HT1080 (cell line): ENCODE data around the gene ZNF492. TPM values are rescaled to one million over a fixed set of nuclear protein-coding genes. Genes with fewer than 3 reads are reported as not detected.
"Not testable (repeated sequence)": the region's sequence is repeated elsewhere in the genome, so short reads cannot be mapped to it uniquely, and the experiment has no call there.

Experiments
- DNase-seq: peaks from one replicate; pipeline ENCODE4 v3.0.0-alpha.2; 2015; ENCODE audit warnings: low read depth
- polyA plus RNA-seq, 2 experiments: library from polyadenylated mRNA; depleted of rRNA; stranded (reverse); fragments of >200 nt; gene quantifications; 2 replicates each; pipeline ENCODE4 v1.2.3, GENCODE V29; 2015
- total RNA-seq: library from RNA; depleted of rRNA; stranded (reverse); fragments of >200 nt; shearing (Covaris generic); gene quantifications from 2 replicates; pipeline ENCODE4 v1.2.3, GENCODE V29; 2014; rRNA removed

Gene ZNF492
- total RNA-seq = not detected in 2 replicates
- polyA plus RNA-seq (2015; cell fraction: cytosol; rRNA removed) = not detected in 2 replicates
- polyA plus RNA-seq (2015; cell fraction: nucleus; rRNA removed) = not detected in 2 replicates

DNA sequence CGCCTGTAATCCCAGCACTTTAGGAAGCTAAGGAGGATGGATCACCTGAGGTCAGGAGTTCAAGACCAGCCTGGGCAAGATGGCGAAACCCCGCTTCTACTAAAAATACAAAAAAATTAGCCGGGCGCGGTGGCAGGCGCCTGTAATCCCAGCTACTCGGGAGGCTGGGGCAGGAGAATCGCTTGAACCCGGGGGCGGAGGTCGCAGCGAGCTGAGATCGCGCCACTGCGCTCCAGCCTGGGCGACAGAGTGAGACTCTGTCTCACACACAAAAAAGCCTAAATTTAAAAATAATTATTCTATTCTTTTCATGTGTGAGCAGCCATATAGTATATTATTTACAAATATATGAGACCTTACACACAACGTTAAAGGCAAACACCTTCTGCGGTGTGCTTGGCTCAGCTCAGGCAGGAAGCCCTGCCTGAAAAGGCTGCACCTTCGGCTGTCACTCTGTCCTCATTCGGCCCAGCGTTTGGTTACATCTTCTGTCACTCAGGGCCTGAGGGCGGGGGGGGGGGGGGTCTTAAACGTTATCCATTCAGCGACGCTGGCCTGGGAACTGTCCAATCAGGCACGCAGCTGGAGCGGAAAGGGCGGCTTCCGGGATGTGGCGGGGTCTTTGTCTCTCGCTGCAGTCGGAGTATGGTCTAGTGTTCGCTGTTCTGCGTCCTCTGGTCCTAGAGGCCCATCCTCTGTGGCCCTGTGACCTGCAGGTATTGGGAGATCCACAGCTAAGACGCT, at the start of gene ZNF492:
TSS of gene ZNF492 (plus strand) at position 619 of the 744 bp plus-strand sequence. CDS start 19,076 bp downstream, outside the sequence.
- not testable (repeated sequence) for DNase-seq

DNA sequence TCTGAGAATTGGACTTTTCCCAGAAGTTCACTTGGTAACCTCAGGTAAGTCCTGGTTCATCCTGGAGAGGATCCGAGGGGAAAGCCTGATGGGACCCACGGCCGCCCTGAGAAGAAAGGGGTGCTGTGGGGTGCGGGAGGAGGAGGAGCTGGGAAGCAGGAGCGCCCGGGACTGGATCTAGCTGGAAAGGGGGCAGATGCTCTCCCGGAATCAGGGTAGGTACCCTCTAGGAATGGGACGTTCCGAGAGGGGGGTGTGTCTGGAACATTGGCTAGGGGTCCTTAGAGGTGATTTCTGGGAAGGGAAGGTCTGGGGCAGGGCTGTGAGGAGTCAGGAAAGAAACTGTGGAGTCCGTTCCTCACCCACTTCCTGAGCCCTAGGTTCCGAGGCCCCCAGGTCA, 38.7 kb upstream of the ZNF492 start:
- DNase-seq = no peak

DNA sequence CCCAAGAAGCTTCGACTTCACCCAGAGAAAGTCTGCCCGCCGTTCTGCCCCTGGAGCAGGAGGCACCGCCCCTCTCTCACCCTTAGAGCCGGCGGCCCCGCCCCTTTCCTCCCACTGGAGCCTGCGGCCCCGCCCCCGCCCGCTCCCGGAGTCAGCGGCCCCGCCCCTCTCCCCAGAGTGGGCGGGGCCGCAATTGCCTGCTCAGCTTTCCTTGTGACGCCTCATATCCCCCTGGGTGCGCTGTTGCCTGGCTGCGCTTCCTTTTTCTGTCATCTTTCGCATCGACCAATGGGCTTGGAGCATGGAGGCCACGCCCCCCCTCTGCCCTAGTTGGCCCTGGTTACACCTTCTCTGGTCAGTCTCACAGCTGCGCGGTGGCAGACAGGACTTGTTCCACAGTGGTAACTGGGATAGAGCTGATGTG, 38.2 kb upstream of the ZNF492 start:
- no peak for DNase-seq

DNA sequence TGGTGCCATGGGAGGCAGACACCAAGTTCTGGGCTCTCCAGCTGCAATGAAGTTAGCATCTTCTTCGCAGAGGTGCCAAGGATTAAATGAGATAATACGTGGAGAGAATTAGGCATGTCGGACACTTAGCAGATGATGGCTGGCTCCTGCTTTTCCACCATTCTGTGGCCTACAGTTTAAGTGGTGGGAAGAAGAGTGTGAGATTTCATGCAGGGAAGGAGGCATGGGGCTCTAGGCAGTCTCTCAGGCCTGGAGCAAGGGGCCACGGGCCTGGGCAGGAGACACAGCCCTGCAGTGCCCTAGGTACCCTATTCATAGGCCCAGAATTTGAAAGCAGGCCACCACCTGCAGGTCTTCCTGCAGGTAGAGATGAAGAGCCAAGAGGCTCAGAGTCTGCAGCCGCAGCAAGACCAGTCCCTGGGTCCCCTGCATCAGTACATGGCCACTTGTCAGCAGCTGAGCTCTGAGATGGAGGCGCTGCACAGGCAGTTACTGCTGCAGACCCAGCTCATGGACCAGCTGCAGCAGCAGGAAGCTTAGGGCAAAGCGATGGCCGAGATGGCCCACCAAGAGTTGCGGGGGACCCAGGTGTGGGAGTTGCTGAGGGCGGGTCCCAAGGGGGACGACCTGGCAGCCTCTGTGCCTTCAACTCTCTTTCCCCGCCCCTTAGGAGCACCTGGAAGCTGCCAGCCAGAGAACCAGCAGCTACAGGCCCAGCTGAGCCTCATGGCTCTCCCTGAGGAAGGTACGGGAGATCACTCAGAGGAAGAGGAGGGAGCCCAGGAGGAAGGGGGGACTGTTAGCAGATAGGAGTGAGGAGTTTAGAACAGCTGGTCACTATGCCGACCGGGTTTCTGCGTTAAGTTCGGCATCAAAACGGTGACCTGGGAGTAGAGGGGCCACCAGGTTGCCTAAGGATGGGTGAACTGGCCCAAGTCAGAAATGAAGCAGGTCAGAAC, 33.2 kb upstream of the ZNF492 start:
- DNase-seq = no peak

DNA sequence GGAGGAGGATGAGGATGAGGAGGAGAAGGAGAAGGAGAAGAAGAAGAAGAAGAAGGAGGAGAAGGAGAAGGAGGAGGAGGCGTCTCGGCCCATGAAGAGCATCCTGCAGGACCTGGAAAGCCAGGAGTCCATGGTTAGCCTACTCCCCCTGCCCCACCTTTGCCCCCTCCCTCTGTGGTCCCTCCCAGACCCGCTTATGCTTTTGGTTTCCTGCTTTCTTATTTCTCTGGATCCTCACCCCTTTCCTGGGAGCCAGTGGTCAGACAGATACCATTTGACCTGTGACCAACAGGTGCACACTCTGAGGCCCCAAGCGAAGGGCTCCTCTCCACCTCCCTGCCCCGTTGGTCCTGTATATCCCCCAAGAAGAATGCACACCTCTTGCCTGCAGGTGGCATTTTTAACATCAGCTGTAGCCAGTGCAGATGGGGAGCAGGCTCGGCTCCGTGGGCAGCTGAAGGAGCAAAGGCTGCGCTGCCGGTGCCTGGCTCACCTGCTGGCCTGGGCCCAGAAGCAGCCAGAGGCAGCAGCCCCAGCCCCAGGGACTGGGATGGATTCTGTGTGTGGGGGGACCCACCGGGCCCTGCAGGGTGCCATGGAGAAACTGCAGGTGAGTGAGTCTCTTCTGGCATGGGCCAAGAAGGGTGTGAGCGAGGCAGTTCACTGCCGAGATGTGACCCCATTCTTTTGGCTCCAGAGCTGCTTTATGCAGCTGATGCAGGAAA, 32.1 kb upstream of the ZNF492 start:
- DNase-seq = no peak

DNA sequence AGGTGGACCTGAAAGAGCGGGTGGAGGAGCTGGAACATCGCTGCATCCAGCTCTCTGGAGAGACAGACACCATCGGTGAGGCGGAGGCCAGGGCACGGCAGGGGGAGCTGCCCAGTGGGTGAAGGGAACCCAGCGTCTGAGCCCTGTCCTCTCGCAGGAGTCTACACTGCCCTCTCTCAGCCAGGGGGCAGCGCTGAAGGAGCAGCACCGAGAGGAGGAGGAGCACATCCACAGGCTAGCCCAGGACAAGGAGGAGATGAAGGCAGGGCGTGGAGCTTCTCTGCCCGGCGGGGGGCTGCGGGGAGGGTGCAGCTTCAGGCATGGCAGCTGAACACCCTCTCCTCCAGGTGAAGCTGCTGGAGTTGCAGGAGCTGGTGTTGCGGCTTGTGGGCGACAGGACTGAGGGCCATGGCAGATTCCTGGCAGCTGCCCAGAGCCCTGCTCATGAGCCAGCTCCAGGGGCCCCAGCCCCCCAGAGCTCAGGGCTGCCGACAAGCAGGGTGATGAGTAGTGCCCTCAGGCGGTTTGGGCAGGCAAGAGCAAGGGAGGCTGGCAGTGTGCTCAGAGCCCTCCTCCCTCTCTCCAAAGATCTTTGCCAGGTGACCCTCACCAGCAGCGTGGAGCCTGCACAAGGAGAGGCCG, 31.4 kb upstream of the ZNF492 start:
- DNase-seq = no peak

DNA sequence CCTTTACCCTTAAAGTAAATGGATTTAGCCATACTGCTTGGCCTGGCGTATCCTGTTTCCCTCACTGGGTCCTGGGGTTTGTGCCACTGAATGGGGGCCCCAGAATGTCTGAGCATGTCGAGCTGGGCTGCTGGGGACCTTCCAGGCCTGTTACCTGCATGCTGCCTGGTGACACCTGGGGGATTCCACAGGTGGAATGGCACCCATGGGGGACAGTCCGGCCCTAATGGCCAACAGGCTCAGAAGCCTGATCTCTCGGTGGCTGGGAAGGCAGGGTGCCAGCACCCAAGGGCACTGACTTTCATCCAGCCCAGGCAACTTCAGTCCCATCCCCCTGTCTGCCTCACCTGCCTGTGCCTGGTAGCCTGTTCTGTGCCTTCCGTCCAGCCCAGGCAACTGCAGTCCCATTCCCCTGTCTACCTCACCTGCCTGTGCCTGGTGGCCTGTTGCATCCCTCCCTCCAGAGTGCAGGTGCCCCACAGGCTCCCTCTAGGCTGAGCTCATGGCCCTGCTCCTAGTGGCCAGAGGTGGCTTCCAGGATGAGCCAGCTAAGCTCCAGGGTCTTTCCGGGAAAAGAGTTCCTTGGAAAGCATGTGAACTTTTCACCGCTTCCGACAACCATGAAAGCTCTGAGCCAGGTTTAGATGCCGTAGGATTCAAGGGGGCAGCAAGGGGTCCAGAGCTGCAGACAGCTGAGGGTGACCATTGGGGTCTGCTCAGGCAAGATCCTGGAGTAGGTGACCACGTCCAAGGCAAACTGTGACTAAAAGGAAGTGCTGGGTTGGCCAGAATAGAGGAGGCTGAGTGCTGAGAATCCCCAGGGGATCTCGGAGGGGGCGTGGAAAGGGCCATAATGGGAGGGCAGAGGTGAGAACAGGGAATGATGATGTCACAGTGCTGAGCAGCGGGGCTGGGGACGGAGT, 30.3 kb upstream of the ZNF492 start:
- DNase-seq = no peak

DNA sequence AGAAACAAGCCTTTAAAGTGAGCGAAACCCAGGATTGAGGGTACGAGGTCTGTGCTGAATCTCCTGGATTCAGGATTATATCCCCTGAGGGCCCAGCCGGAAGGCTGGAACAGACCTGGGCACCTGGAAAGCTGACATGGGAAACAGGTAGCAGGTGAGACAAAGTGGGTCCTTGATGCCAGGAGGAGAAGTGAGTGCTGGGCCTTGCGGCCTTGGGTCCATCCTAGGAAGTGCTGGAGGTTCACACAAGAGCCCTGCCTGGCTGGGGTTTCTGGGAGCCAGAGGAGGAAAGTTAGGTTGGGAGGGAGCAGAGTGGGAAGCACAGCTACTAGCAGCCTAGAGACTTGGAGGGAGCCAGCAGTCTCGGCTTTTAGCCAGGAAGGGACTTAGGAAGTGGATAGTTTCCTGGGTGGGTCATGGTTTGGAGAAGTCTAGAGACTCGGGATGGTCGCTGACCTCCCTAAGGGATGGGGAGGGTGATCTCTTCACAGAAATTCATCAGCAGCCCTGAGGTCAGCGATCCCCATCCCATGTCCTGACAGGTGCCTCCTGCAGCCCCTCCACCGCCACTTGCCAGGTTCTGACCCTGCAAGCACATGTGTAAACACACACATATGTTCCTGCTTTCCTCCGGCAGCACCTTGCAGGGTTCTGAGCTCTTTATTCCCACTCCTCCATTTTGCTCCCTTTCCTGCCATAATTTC, 29.4 kb upstream of the ZNF492 start:
- no peak for DNase-seq

DNA sequence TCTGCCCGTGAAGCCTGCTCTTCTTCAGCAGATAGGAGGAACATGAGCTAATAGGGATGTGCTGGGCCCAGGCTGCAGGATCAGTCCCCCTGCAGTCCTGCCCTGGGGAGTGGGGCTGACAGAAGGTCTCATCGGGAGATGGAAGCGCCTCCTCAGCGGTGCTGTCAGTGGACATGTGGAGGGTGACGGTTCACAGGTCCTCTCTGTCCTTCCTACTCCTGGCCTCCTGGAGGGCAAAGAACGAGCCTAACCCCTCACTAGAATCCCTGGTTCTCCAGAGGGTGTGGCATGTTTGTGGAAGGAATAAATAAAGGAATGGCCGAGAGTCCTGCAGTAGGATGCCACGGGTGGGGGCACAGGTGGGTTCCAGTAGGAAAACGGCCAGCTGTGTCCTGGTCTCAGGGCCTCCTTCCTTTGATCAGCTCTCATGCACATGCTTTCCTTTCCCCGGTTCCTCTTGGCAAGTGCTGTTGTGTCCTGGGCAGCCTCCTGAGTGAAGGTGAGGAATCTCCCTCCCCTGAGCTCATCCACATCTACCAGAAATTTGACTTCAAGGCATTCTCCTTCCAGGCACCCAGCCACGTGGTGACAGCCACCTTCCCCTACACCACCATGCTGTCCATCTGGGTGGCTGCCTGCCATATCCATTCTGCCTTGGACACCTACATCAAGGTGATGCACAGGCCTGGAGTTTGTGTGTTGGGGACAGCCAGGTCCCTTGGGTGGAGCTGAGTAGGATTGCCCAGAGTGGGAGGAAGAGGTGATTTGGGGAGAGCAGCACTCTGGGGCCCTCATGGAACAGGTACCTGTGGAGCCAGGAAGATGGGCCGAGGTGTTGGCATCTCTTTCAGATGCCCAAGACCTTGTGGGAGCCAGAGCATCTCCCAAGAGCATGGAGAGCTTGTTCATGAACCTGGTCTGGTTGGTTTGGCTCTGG, 28.6 kb upstream of the ZNF492 start:
- DNase-seq = no peak

DNA sequence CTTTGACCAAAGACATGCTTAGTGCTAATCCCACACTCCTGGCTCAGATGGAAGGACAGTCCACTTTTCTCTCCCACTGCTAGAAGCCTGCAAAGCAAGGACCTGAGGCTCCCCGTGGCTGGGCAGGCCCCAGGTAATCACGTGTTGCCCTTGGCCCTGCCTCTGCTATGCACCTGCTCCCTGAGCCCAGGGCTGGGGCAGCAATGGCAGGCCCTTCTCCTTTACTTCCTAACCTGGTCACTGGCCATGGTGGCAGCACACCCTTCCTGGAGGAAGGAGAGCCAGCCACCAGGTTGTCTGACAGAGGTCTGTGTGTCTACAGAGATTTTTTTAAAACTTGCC, 27.9 kb upstream of the ZNF492 start:
- no peak for DNase-seq

DNA sequence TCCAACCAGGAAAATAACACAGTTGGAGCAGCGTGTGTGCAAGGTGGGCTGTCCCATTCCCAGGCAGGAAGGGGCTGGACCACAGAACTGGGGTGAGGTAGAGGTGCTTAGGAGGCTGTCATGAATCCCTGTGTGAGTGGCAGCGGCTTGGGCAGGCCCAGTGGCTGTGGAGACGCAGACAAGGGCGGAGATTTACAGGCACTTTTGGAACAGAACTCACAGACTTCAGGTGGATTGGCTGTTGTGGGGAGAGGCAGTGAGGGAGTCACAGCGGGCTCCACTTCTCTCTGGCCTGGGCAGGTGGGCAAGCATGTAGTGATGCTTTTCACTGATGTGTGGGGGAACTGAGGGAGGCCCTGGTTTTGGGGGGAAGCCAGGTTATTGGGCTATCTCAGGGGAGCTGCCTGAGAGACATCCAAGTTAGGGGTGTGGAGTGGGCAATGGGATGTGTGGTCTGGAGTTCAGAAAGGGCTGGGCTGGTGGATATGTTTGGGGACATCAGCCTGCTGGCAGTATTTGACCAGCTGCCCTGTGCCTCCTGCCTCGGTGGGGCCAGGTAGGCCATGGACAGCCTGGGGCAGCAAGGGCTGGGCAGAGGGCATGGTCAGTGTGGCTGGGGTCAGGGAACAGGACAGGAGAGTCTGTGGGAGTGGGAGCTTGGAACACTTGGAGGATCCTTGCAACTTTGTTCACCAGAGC, 27.0 kb upstream of the ZNF492 start:
- no peak for DNase-seq

DNA sequence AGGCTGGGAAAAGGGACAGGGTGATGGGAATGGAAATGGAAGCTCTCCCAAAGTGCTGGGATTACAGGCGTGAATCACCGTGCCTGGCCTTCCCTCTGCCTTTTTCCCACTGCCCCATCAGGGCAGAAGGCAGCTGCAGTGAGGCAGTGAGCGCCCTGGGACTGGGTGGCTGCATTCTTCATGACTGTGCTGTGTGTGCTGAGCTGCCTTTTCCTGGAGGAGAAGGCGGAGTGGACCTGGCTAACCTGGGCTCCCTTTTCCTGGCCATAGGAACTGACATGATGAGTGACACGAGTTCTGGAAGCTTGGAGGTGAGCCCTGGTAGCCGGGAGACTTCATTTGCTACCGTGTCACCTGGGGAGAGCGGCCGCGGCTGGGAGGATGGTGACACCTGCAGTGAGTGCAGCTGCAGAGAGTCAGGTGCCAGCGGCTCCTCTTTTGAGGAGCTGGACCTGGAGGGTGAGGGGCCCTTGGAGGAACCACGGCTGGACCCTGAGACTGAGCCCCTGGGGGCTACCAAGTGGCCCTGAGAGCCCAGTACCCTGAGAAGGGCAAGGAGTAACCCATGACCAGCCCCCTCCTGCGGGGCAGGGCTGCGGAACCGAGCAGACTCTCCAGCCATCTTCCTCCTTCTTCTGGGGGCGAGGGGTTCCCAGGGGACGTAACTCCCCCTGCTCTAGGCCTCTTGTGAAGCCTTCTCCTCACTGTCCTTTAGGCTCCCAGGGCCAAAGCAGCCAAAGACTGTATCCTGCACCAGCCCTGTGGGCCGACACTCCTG, 26.3 kb upstream of the ZNF492 start:
- no peak for DNase-seq

DNA sequence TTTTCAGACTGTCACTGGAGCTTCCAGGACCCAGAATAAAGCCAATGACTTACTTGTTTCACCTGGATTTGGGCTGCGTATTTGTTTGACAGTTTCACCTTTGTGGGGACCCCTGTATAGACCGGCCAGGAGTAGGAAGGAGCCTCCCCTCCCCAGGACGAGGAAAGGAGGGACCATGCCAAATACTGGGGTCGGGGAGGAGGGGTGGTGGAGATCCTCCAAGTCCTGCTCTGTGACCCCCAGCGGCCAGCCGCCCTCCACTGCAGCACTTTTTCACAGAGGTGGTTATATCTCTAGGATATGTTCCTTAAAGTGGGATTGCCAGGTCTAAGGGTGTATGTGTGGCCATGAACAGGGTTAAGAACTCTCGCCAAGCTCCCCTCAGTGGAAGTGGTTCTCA, 25.7 kb upstream of the ZNF492 start:
- DNase-seq = no peak

DNA sequence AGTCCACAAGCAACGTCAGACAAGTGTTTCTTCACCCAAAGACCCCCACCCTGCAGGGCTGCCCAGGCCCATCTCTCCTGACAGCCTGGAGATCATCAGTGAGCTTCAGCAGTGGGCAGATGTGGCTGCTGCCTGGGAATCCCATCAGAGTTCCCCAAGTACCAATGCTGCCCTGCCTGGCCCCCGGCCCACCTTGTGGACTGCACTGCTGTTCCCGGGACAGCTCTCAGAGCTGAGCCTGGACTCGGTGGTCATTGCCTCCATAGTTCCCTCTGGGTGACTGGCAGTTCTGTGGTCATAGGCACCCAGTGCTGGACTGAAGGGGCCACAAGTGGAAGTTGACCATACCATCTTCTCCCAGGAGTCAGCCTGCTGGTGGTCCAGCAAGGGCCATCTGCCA, 24.5 kb upstream of the ZNF492 start:
- DNase-seq = no peak

DNA sequence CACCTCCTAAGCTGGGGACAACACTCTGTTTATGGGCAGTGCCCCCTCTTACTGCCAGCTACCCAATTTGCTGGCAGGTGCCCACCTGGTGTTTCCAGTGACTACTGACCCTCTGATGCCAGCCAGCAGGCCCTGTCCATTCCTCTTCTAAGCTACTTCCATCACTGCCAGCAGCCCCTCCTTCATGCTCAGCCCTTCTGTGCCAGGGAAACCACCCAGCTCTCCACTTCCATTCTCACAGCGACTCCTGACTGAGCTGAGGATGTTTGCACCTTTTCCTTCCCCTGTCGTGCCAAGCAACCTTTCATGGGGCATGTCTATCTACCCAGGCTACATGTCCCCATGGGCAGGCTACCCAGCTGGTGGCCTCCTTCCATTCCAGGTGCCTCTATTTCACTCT, 24.0 kb upstream of the ZNF492 start:
- DNase-seq = no peak

DNA sequence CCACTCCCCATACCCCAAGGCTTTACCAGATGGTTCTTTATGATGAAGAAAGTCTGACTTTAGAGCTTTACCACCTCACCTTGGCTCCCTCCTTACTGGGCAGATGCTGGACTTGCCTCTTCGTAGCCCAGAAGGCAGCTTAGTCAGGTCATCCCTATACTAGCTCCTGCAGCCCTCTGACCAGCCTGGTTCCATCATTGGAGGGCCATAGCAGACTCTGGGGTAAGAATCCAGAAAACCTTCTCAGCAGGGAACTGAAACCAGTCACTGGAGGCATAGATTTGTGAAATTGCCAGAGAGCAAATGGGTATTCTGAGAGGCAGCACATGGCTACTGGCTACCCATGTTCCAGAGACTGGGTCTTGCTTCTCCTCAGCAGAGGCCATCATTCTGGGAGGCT, 21.8 kb upstream of the ZNF492 start:
- DNase-seq = no peak

DNA sequence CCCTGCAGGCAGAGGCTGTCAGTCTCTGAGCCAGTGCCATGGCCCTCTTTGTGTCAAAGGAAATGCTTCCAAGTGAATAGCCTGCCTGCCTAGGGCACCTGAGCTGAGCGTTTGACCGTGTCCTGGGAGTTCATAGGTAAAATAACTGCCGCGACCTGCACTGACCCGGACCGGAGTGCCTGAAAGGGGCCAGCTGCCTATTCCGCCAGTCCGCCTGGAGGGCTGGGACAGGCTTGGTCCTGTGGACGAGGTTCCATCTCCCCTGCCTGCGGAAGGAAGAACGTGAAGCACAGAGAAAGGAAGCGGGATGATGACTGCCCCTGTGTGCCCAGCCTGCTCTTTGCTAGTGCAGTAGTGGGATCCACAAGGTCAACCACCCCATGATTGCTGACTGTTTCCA, 17.5 kb upstream of the ZNF492 start:
- DNase-seq = no peak
